HG03097 (cell line): Measurements from ENCODE around the gene CD3E.

Experiments used
- ATAC-seq: cut with Tn5 transposase; IDR thresholded peaks from one replicate; pipeline ENCODE4 v1.9.1; 2021; ENCODE audit not compliant: unreplicated experiment, low FRiP score

The CD3E gene

GRCh38 chr11:118304568-118305248 lies at the start of gene CD3E:
Gene CD3E (plus strand): TSS chr11:118304730. CDS start chr11:118304953, 223 bp downstream.
- no peak for ATAC-seq

GRCh38 chr11:118258410-118258809 lies 46.1 kb upstream of the CD3E start:
- no peak for ATAC-seq

GRCh38 chr11:118259138-118259537 lies 45.4 kb upstream of the CD3E start:
- ATAC-seq: no peak

GRCh38 chr11:118260353-118260752 lies 44.2 kb upstream of the CD3E start:
- no peak for ATAC-seq

GRCh38 chr11:118263112-118263511 lies 41.4 kb upstream of the CD3E start:
- no peak for ATAC-seq

- ATAC-seq: no peak
Measured at GRCh38 chr11:118263695-118264568, 40.6 kb upstream of the CD3E start, which contains the start of gene MPZL2. Gene MPZL2 (minus strand): TSS chr11:118264297. CDS start chr11:118264153, 144 bp downstream.

GRCh38 chr11:118264569-118265465 lies 39.7 kb upstream of the CD3E start:
- no peak for ATAC-seq

GRCh38 chr11:118265954-118266353 lies 38.6 kb upstream of the CD3E start:
- ATAC-seq: no peak

- ATAC-seq: no peak
Measured at GRCh38 chr11:118267486-118267885, 37.0 kb upstream of the CD3E start.

- no peak for ATAC-seq
Measured at GRCh38 chr11:118272001-118272400, 32.5 kb upstream of the CD3E start.

- ATAC-seq: no peak
Measured at GRCh38 chr11:118274186-118274585, 30.3 kb upstream of the CD3E start.

- no peak for ATAC-seq
Measured at GRCh38 chr11:118275176-118275575, 29.4 kb upstream of the CD3E start.

GRCh38 chr11:118276422-118276821 lies 28.1 kb upstream of the CD3E start:
- no peak for ATAC-seq

GRCh38 chr11:118277312-118277711 lies 27.2 kb upstream of the CD3E start:
- ATAC-seq: no peak

- no peak for ATAC-seq
Measured at GRCh38 chr11:118281284-118281683, 23.2 kb upstream of the CD3E start.

GRCh38 chr11:118282606-118283005 lies 21.9 kb upstream of the CD3E start:
- ATAC-seq: no peak

- no peak for ATAC-seq
Measured at GRCh38 chr11:118283037-118283636, 21.4 kb upstream of the CD3E start.

- ATAC-seq: no peak
Measured at GRCh38 chr11:118283756-118284350, 20.7 kb upstream of the CD3E start.

- ATAC-seq: no peak
Measured at GRCh38 chr11:118286545-118286944, 18.0 kb upstream of the CD3E start.

GRCh38 chr11:118287006-118287405 lies 17.5 kb upstream of the CD3E start:
- ATAC-seq: no peak
